GM18507 (cell line): Measurements from ENCODE around the gene CFAP43.

Source experiments
- DNase-seq: peaks from one replicate; pipeline ENCODE4 v3.0.0; 2011; ENCODE audit warnings: low read depth; ENCODE audit not compliant: insufficient read length; ENCODE audit errors: extremely low spot score
- FAIRE-seq: peaks from 2 replicates; lab custom pipeline; 2011; peaks lifted over from hg19 to GRCh38; lab: Jason Lieb, UNC

CFAP43 gene

GRCh38 chr10:104150139-104150538 is 82.0 kb downstream of the CFAP43 start:
- FAIRE-seq: no peak
- no peak for DNase-seq

GRCh38 chr10:104146882-104147281 is 85.3 kb downstream of the CFAP43 start:
- FAIRE-seq (no peak), DNase-seq (no peak)

- DNase-seq (no peak), FAIRE-seq (no peak)
Measured at GRCh38 chr10:104144931-104145330, 87.2 kb downstream of the CFAP43 start.

- no peak for FAIRE-seq
- no peak for DNase-seq
Measured at GRCh38 chr10:104143829-104144228, 88.3 kb downstream of the CFAP43 start.

- DNase-seq (no peak), FAIRE-seq (no peak)
Measured at GRCh38 chr10:104142081-104142480, 90.1 kb downstream of the CFAP43 start.

GRCh38 chr10:104139221-104139620 is 92.9 kb downstream of the CFAP43 start:
- peak; percentile 24 for FAIRE-seq
- no peak for DNase-seq

- DNase-seq (no peak), FAIRE-seq (no peak)
Measured at GRCh38 chr10:104138131-104138530, 94.0 kb downstream of the CFAP43 start.

- DNase-seq: no peak
- FAIRE-seq: no peak
Measured at GRCh38 chr10:104130041-104130440, 102.1 kb downstream of the CFAP43 start.

GRCh38 chr10:104128214-104128613 is 104.0 kb downstream of the CFAP43 start:
- DNase-seq (no peak), FAIRE-seq (no peak)

- FAIRE-seq (peak; percentile 21), DNase-seq (no peak)
Measured at GRCh38 chr10:104127411-104127810, 104.8 kb downstream of the CFAP43 start.

GRCh38 chr10:104123397-104123796 is 108.8 kb downstream of the CFAP43 start:
- DNase-seq (no peak), FAIRE-seq (peak; percentile 70)

GRCh38 chr10:104122225-104123107 is 109.7 kb downstream of the CFAP43 start:
- no peak for DNase-seq
- no peak for FAIRE-seq

GRCh38 chr10:104121485-104122224 is 110.5 kb downstream of the CFAP43 start, which contains the start of gene SFR1:
Gene SFR1 (plus strand): TSS chr10:104122171. CDS start chr10:104122184, 13 bp downstream.
- FAIRE-seq (peak; percentile 99), DNase-seq (peak; percentile 83)

GRCh38 chr10:104120903-104121484 is 111.2 kb downstream of the CFAP43 start:
- FAIRE-seq (no peak), DNase-seq (no peak)

GRCh38 chr10:104120512-104120902 is 111.7 kb downstream of the CFAP43 start:
- FAIRE-seq (no peak), DNase-seq (no peak)

- FAIRE-seq (peak; percentile 39), DNase-seq (no peak)
Measured at GRCh38 chr10:104119996-104120395, 112.2 kb downstream of the CFAP43 start.

- FAIRE-seq: no peak
- DNase-seq: no peak
Measured at GRCh38 chr10:104117839-104118323, 114.3 kb downstream of the CFAP43 start.

- FAIRE-seq (peak; percentile 39), DNase-seq (no peak)
Measured at GRCh38 chr10:104113376-104113956, 118.7 kb downstream of the CFAP43 start.

- FAIRE-seq: peak; percentile 88
- DNase-seq: peak; percentile 15
Measured at GRCh38 chr10:104109908-104110662, 122.1 kb downstream of the CFAP43 start.
